IMR-90 (cell line): ENCODE data around the gene MAML3. TPM values are rescaled to one million over a fixed set of nuclear protein-coding genes. Genes with fewer than 3 reads are reported as not detected.

Source experiments
- ATAC-seq: fragments of 200-7000 bp; cut with Tn5 transposase; 2 replicates; pipeline ENCODE4 v1.9.1; 2020; ENCODE audit warnings: low read depth, mild to moderate bottlenecking, moderate library complexity
- BruUV-seq: library from RNA; stranded (reverse); fragments of 400-500 nt; replicated peaks from 2 replicates; lab custom pipeline; 2021; lab: Mats Ljungman, UMichigan
- CTCF ChIA-PET: fragments of 300-600 bp; formaldehyde crosslinking; extraction: SDS; loops from one replicate; lab custom pipeline; 2021; ENCODE audit warnings: antibody characterized with exemption; lab: Yijun Ruan, JAX
- POLR2A ChIA-PET: fragments of 300-600 bp; sonication (Branson Sonifier 250); formaldehyde crosslinking; loops from one replicate; lab custom pipeline; 2022; ENCODE audit warnings: antibody characterized with exemption; ENCODE audit not compliant: unreplicated experiment; lab: Charles Lee
- DNase-seq: peaks from one replicate; pipeline ENCODE4 v3.0.0; 2013
- H2AFZ ChIP-seq: replicated peaks from 2 replicates; pipeline ENCODE3; 2013; ENCODE audit warnings: low read length, mild to moderate bottlenecking; ENCODE audit not compliant: poor library complexity
- H2AK5ac ChIP-seq: 2 replicates; pipeline ENCODE4 v1.6.1; 2013; ENCODE audit warnings: low read depth, low read length, inconsistent platforms
- H2AK9ac ChIP-seq: replicated peaks from 2 replicates; pipeline ENCODE3; 2013; ENCODE audit warnings: mild to moderate bottlenecking, low read depth, low read length, moderate library complexity; ENCODE audit not compliant: poor library complexity
- H2BK120ac ChIP-seq: 2 replicates; pipeline ENCODE4 v1.6.1; 2013; ENCODE audit warnings: low read depth, low read length, inconsistent platforms
- H2BK15ac ChIP-seq: 3 replicates; pipeline ENCODE4 v1.6.1; 2013; ENCODE audit warnings: low read depth, low read length, inconsistent platforms
- H2BK20ac ChIP-seq: 2 replicates; pipeline ENCODE4 v1.6.1; 2013; ENCODE audit warnings: low read depth, mild to moderate bottlenecking, inconsistent platforms, low read length, moderate library complexity
- H2BK5ac ChIP-seq: 2 replicates; pipeline ENCODE4 v1.6.1; 2013; ENCODE audit warnings: mild to moderate bottlenecking, low read depth, low read length, inconsistent platforms; ENCODE audit not compliant: poor library complexity, severe bottlenecking
- H3K14ac ChIP-seq: replicated peaks from 2 replicates; pipeline ENCODE4 v1.6.1; 2013; ENCODE audit warnings: low read depth, low read length, inconsistent platforms
- H3K18ac ChIP-seq: 2 replicates; pipeline ENCODE4 v1.6.1; 2013; ENCODE audit warnings: low read depth, low read length, control low read depth
- H3K23ac ChIP-seq: 2 replicates; pipeline ENCODE4 v1.6.1; 2013; ENCODE audit warnings: low read depth, low read length, inconsistent platforms
- H3K27ac ChIP-seq: 2 replicates; pipeline ENCODE4 v1.5.1; 2013; ENCODE audit warnings: mild to moderate bottlenecking, control low read depth, low read length; ENCODE audit not compliant: insufficient read depth
- H3K27me3 ChIP-seq: 2 replicates; pipeline ENCODE4 v1.6.1; 2013; ENCODE audit warnings: low read length; ENCODE audit not compliant: control insufficient read depth, insufficient read depth
- H3K36me3 ChIP-seq: 2 replicates; pipeline ENCODE4 v1.6.1; 2013; ENCODE audit warnings: low read length, mixed read lengths; ENCODE audit not compliant: control insufficient read depth, insufficient read depth
- H3K4ac ChIP-seq: 2 replicates; pipeline ENCODE4 v1.6.1; 2013; ENCODE audit warnings: low read depth, low read length, inconsistent platforms
- H3K4me1 ChIP-seq: 2 replicates; pipeline ENCODE4 v1.6.1; 2013; ENCODE audit warnings: low read length, mixed read lengths; ENCODE audit not compliant: control insufficient read depth, insufficient read depth
- H3K4me2 ChIP-seq: 2 replicates; pipeline ENCODE4 v1.6.1; 2013; ENCODE audit warnings: low read depth, mild to moderate bottlenecking, control low read depth, low read length, moderate library complexity
- H3K4me3 ChIP-seq: 2 replicates; pipeline ENCODE4 v1.5.1; 2013; ENCODE audit warnings: low read depth, mild to moderate bottlenecking, control low read depth, low read length, moderate library complexity; ENCODE audit not compliant: insufficient read depth
- H3K56ac ChIP-seq: 2 replicates; pipeline ENCODE4 v1.6.1; 2013; ENCODE audit warnings: low read length, inconsistent platforms; ENCODE audit not compliant: insufficient read depth; ENCODE audit errors: extremely low read depth
- H3K79me1 ChIP-seq, 2 experiments: 2 replicates each; pipeline ENCODE4 v1.6.1; 2013; ENCODE audit warnings: low read length in 2 of 2, inconsistent platforms in 1 of 2, low read depth in 1 of 2
- H3K9ac ChIP-seq: 2 replicates; pipeline ENCODE4 v1.6.1; 2013; ENCODE audit warnings: low read depth, low read length, control low read depth
- H3K9me1 ChIP-seq: 2 replicates; pipeline ENCODE4 v1.6.1; 2013; ENCODE audit warnings: low read length, inconsistent platforms; ENCODE audit not compliant: insufficient read depth
- H3K9me3 ChIP-seq: 2 replicates; pipeline ENCODE4 v1.6.1; 2013; ENCODE audit warnings: low read length; ENCODE audit not compliant: control insufficient read depth, insufficient read depth
- H4K20me1 ChIP-seq: 2 replicates; pipeline ENCODE4 v1.6.1; 2013; ENCODE audit warnings: low read length, inconsistent platforms; ENCODE audit not compliant: insufficient read depth
- H4K5ac ChIP-seq: 2 replicates; pipeline ENCODE4 v1.6.1; 2013; ENCODE audit warnings: mild to moderate bottlenecking, low read depth, low read length, control low read depth
- H4K8ac ChIP-seq, 2 experiments: 2 replicates each; pipeline ENCODE4 v1.6.1; 2013; ENCODE audit warnings: low read depth in 2 of 2, low read length in 2 of 2, control low read depth in 1 of 2, inconsistent platforms in 1 of 2
- H4K91ac ChIP-seq: 2 replicates; pipeline ENCODE4 v1.6.1; 2013; ENCODE audit warnings: low read depth, low read length, inconsistent platforms; ENCODE audit not compliant: insufficient read depth
- BHLHE40 ChIP-seq: fragments of 150-350 bp; IDR thresholded peaks from 2 replicates; pipeline ENCODE4 v1.6.1; 2016; ENCODE audit warnings: mild to moderate bottlenecking, low read depth, low read length
- FOS ChIP-seq: fragments of 150-350 bp; IDR thresholded peaks from 2 replicates; pipeline ENCODE4 v1.6.1; 2016; ENCODE audit warnings: low read depth, low read length
- MAFK ChIP-seq: IDR thresholded peaks from 2 replicates; pipeline ENCODE4 v1.6.1; 2012; ENCODE audit warnings: low read depth, low read length, improper control_type of control experiment
- MAZ ChIP-seq: IDR thresholded peaks from 2 replicates; pipeline ENCODE4 v1.6.1; 2012; ENCODE audit warnings: low read depth, mild to moderate bottlenecking, low read length, improper control_type of control experiment, moderate library complexity, borderline replicate concordance
- POLR2A ChIP-seq: IDR thresholded peaks from 2 replicates; pipeline ENCODE4 v1.6.1; 2012; ENCODE audit warnings: mild to moderate bottlenecking, low read depth, low read length
- WGBS, 2 experiments: methylation state at CpG; one replicate each; pipeline versions ENCODE4 v1.1.5 to v1.1.7; 2013; ENCODE audit warnings: missing lambda C conversion rate in 2 of 2; ENCODE audit not compliant: insufficient read length in 1 of 2; ENCODE audit errors: extremely low coverage in 2 of 2; 5-methylcytosine and 5-hydroxymethylcytosine counted together
- dilution Hi-C: fragments of 300-500 bp; cut with HindIII; formaldehyde crosslinking; loops from one replicate; pipeline ENCODE4 v1.14.3; 2018; ENCODE audit warnings: low sequenced_read_pairs; ENCODE audit not compliant: unreplicated experiment
- in situ Hi-C: fragments of 300-500 bp; cut with MboI; formaldehyde crosslinking; loops from 3 replicates; pipeline ENCODE4 v1.14.3; 2019; ENCODE audit warnings: low sequenced_read_pairs, inconsistent platforms, mixed read lengths
- intact Hi-C: fragments of 100-400 bp; cut with micrococcal nuclease; formaldehyde crosslinking; loops from 2 replicates; pipeline ENCODE4 v1.10.0; 2022
- polyA plus RNA-seq, 3 experiments: library from polyadenylated mRNA; depleted of rRNA; stranded (reverse); fragments of >200 nt; gene quantifications; 2 replicates each; pipeline ENCODE4 v1.2.3, GENCODE V29; 2012; ENCODE audit warnings: low replicate concordance in 1 of 3
- total RNA-seq: library from RNA; depleted of rRNA; stranded (reverse); fragments of >200 nt; gene quantifications from 2 replicates; pipeline ENCODE4 v1.2.3, GENCODE V29; 2012
- TF ChIP-seq, protein P1 (sequence below): fragments of 150-350 bp; IDR thresholded peaks from 2 replicates; pipeline ENCODE4 v1.6.1; 2016; ENCODE audit warnings: low read depth, mild to moderate bottlenecking, low read length, moderate library complexity, borderline replicate concordance

MAML3 gene
- total and polyA plus RNA-seq, 2 of the 4 experiments (the other 2 are of a cell fraction), result 0.90 to 1.7 TPM

DNA sequence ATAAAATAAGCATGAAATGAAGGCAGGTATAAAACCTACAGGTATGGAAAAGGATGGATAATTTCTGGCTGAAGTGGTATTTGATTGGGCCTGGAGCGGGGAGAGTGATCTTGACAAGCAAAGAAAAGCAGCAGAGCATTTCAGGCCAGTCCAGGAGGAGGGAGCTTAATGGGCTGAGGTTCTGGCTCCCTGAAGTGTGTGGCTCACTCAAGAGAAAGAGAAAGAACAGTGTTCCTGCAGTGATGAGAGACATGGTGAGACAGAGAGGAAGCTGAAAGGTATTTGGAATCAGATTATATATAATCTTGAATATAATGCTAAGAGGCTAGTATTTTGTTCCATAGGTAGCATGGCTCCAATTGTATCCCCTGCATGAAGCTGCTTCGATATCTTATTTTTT lies 334.9 kb downstream of the MAML3 start:
- Histone ChIP-seq H3K79me1 (peaks cover 0 to 4% of the 10 kb centered on the region in 2 experiments; a peak in 1 of 4 replicates), H2AK9ac (no peak overlapping the region), H3K4ac (no peak overlapping the region), H3K14ac (no peak overlapping the region), H4K91ac (no peak overlapping the region), H2AFZ (no peak overlapping the region), H2BK15ac (no peak overlapping the region), H4K20me1 (no peaks in the 10 kb centered on the region), H3K18ac (no peak overlapping the region), H3K27me3 (no peaks in the 10 kb centered on the region), H2BK20ac (no peak overlapping the region), H3K56ac (no peak overlapping the region), H3K4me1 (peaks cover 6% of the 10 kb centered on the region), H3K9me3 (no peaks in the 10 kb centered on the region), H3K9me1 (peaks cover 4% of the 10 kb centered on the region; the same call in 1 of the 2 replicates), H3K4me3 (no peak overlapping the region), H2AK5ac (no peak overlapping the region), H2BK120ac (no peak overlapping the region), H3K36me3 (no peaks in the 10 kb centered on the region), H3K9ac (no peak overlapping the region), H3K27ac (no peak overlapping the region), H4K5ac (no peak overlapping the region), H2BK5ac (no peak overlapping the region), H3K23ac (no peak overlapping the region), H3K4me2 (no peak overlapping the region), H4K8ac (no peak overlapping the region)
- TF ChIP-seq MAFK (no peak), POLR2A (no peak), BHLHE40 (no peak), MAZ (no peak), FOS (no peak)
- TF ChIP-seq, protein P1, sequence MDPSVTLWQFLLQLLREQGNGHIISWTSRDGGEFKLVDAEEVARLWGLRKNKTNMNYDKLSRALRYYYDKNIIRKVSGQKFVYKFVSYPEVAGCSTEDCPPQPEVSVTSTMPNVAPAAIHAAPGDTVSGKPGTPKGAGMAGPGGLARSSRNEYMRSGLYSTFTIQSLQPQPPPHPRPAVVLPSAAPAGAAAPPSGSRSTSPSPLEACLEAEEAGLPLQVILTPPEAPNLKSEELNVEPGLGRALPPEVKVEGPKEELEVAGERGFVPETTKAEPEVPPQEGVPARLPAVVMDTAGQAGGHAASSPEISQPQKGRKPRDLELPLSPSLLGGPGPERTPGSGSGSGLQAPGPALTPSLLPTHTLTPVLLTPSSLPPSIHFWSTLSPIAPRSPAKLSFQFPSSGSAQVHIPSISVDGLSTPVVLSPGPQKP, result no peak
- 100% methylated on average over 1 of the region's 2 CpGs; no CpG with 5 or more reads in 1 of the 2 experiments for whole genome bisulfite sequencing, 2 experiments
- intact Hi-C loops (no loop called here), in situ Hi-C loops (no loop called here), dilution Hi-C loops (no loop called here)
- ChIA-PET POLR2A (no interaction called here), CTCF (no interaction called here)
- BruUV-seq, result no TSS peak
- DNase-seq, result no peak
- ATAC-seq, result no peak
